ENCODE measurements around the gene GHR. TPM values are rescaled to one million over a fixed set of nuclear protein-coding genes. Genes with fewer than 3 reads are reported as not detected.

GHR gene
- total RNA-seq, 1 experiment from 2014 or later, result 1.8 TPM

GRCh38 chr5:42542106-42542505 lies 118.9 kb downstream of the GHR start:
- BruUV-seq (replicated peaks), result no TSS peak
- POLR2A ChIA-PET, result interaction anchor here (0.9 kb wide), 1 partner anchor 40 kb away, joined by 3 read pairs; no protein-coding TSS in a partner anchor
- Mint-ChIP-seq H3K9me3 (ENCODE audit: unreplicated experiment) (peaks cover 31% of the 10 kb centered on the region), H3K27me3 (ENCODE audit: insufficient read depth, unreplicated experiment) (no peaks in the 10 kb centered on the region), H3K4me1 (ENCODE audit: insufficient read depth, unreplicated experiment) (peaks cover 7% of the 10 kb centered on the region), H3K4me3 (ENCODE audit: unreplicated experiment) (no peak overlapping the region), H3K27ac (ENCODE audit: low read depth, unreplicated experiment) (no peak overlapping the region), H3K36me3 (ENCODE audit: insufficient read depth, unreplicated experiment) (no peaks in the 10 kb centered on the region)
- intact Hi-C loops (cut with micrococcal nuclease), result no loop called here
- no peak for DNase-seq (ENCODE audit: unreplicated experiment)
- TF ChIP-seq CTCF (IDR thresholded peaks at IDR 0.05; ENCODE audit: unreplicated experiment), result no peak
- CTCF ChIA-PET, result interaction anchor here (0.5 kb wide), 1 partner anchor 96 kb away, joined by 4 read pairs; no protein-coding TSS in a partner anchor

- CTCF ChIA-PET, result interaction anchor here (0.7 to 1.1 kb wide), 2 partner anchors 23 to 112 kb away, joined by 3 read pairs; no protein-coding TSS in a partner anchor
- Mint-ChIP-seq H3K27ac (ENCODE audit: low read depth, unreplicated experiment) (no peak overlapping the region), H3K4me3 (ENCODE audit: unreplicated experiment) (no peak overlapping the region), H3K36me3 (ENCODE audit: insufficient read depth, unreplicated experiment) (no peaks in the 10 kb centered on the region), H3K4me1 (ENCODE audit: insufficient read depth, unreplicated experiment) (peaks cover 7% of the 10 kb centered on the region), H3K27me3 (ENCODE audit: insufficient read depth, unreplicated experiment) (no peaks in the 10 kb centered on the region), H3K9me3 (ENCODE audit: unreplicated experiment) (peaks cover 26% of the 10 kb centered on the region)
- no TSS peak for BruUV-seq (replicated peaks)
- DNase-seq (ENCODE audit: unreplicated experiment), result no peak
- TF ChIP-seq CTCF (IDR thresholded peaks at IDR 0.05; ENCODE audit: unreplicated experiment), result no peak
- POLR2A ChIA-PET, result interaction anchor here (0.6 to 1.3 kb wide), 3 partner anchors 11 to 86 kb away, joined by 3 to 4 read pairs (median 3); no protein-coding TSS in a partner anchor
- intact Hi-C loops (cut with micrococcal nuclease), result no loop called here
Observed at GRCh38 chr5:42543774-42544173, 120.5 kb downstream of the GHR start.

- Mint-ChIP-seq H3K36me3 (ENCODE audit: insufficient read depth, unreplicated experiment) (no peaks in the 10 kb centered on the region), H3K4me1 (ENCODE audit: insufficient read depth, unreplicated experiment) (peaks cover 7% of the 10 kb centered on the region), H3K27ac (ENCODE audit: low read depth, unreplicated experiment) (no peak overlapping the region), H3K4me3 (ENCODE audit: unreplicated experiment) (no peak overlapping the region), H3K9me3 (ENCODE audit: unreplicated experiment) (peaks cover 17% of the 10 kb centered on the region), H3K27me3 (ENCODE audit: insufficient read depth, unreplicated experiment) (no peaks in the 10 kb centered on the region)
- ChIA-PET POLR2A (no interaction called here), CTCF (interaction anchor here (0.6 to 1.5 kb wide), 3 partner anchors 38 to 303 kb away, joined by 3 read pairs; no protein-coding TSS in a partner anchor)
- no peak for TF ChIP-seq CTCF (IDR thresholded peaks at IDR 0.05; ENCODE audit: unreplicated experiment)
- DNase-seq (ENCODE audit: unreplicated experiment), result no peak
- intact Hi-C loops (cut with micrococcal nuclease), result no loop called here
- no TSS peak for BruUV-seq (replicated peaks)
Observed at GRCh38 chr5:42545038-42545437, 121.8 kb downstream of the GHR start.

GRCh38 chr5:42547141-42547540 lies 123.9 kb downstream of the GHR start:
- Mint-ChIP-seq H3K36me3 (ENCODE audit: insufficient read depth, unreplicated experiment) (no peaks in the 10 kb centered on the region), H3K27ac (ENCODE audit: low read depth, unreplicated experiment) (no peak overlapping the region), H3K27me3 (ENCODE audit: insufficient read depth, unreplicated experiment) (no peaks in the 10 kb centered on the region), H3K4me1 (ENCODE audit: insufficient read depth, unreplicated experiment) (peaks cover 7% of the 10 kb centered on the region), H3K4me3 (ENCODE audit: unreplicated experiment) (no peak overlapping the region), H3K9me3 (ENCODE audit: unreplicated experiment) (peaks cover 2% of the 10 kb centered on the region)
- POLR2A ChIA-PET, result no interaction called here
- intact Hi-C loops (cut with micrococcal nuclease), result no loop called here
- CTCF ChIA-PET, result interaction anchor here (0.7 kb wide), 1 partner anchor 481 kb away, joined by 5 read pairs; no protein-coding TSS in a partner anchor
- no peak for TF ChIP-seq CTCF (IDR thresholded peaks at IDR 0.05; ENCODE audit: unreplicated experiment)
- no TSS peak for BruUV-seq (replicated peaks)
- peak; percentile 71 for DNase-seq (ENCODE audit: unreplicated experiment)

Data from MCF 10A (cell line).